ENCODE measurements around the gene GPC6. TPM values are rescaled to one million over a fixed set of nuclear protein-coding genes. Genes with fewer than 3 reads are reported as not detected.

The GPC6 gene
- polyA plus RNA-seq, 4 donors: 47.9 to 66.1 (median 61.3) TPM

- no peak for DNase-seq (ENCODE audit: low read depth in 4 of 4, low spot score in 2 of 4)
These were observed 40.1 kb downstream of the GPC6 start for GRCh38 chr13:93266681-93267080.

DNA sequence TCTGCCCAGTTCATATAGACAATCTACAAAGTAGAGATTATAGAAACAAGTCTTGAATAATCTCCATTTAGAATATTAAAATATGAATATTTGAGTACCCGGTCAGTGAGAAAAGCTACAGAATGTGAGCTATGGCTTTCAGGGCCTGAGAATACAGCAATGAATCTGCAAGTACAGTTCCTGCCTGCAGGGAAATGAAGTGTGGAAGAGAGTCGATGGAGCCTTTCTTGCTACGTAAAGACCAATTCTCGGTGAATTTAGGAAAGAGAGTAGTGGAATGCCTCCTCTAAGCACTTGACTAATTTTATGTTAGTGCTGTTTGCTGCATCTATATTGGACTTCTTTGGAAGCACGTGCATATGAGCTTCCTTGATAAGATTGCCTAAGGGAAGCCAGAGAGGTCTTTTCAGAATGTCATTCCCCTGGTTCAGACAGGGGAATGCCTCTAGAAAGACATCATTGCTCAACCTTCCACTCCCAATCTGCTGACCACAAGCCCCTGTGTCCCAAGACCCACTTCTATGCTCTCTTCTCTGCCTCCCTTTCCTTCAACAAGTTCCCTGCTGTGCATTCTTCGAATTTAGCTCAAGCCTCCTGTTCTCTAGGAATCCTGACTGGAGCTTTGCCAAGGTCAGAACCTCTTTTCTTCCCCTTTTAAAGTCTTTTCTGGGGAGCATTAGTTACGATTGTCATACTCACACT, 41.9 kb downstream of the GPC6 start:
- no peak for DNase-seq (ENCODE audit: low read depth in 4 of 4, low spot score in 2 of 4)

DNA sequence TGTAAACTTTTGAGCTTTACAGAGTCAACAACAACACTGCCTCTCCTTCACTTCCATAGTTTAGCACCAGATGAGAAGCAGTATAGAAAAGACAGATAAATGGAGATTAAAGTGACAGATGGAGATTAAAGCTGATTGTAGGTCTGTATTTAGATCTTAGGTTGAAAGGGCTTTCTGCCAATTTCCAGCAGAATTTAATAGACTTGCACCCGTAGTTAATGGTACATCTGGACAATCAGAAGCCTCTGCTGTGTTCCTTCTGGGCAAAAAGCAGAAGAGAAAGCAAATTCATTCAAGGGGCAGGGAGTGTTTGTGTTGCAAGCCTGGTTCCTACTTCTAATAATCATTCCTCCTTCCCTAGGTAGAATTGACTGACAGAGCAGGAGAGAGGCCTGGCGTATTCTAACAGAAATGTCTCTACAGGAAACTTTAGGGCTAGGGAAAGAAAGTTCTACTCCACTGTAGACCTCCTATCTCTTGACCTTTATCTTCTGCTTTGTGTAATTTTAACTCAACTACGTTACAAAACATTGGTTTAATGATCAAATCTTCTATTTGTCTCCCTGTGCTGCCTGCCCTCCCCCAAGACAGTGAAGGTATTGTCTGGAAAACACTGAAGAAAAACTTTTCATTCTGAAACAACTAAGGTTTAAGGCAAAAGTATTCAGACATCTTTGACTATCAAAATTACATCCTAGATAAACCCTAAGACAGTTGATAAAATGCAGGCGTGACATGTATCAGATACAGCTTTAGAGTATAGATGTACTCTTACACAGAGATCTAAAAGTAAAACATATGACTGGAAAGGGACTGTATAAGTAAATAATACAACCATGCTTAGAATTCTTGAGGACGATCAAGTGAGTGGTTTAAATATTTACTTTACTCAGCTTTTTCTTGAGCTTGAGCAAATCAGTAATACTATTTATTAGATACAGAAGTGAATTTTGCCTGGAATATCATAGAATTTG, 44.4 kb downstream of the GPC6 start:
- DNase-seq (ENCODE audit: low read depth in 4 of 4, low spot score in 2 of 4): no peak

- no peak for DNase-seq (ENCODE audit: low read depth in 4 of 4, low spot score in 2 of 4)
These were observed 53.4 kb downstream of the GPC6 start for GRCh38 chr13:93279982-93280381.

DNA sequence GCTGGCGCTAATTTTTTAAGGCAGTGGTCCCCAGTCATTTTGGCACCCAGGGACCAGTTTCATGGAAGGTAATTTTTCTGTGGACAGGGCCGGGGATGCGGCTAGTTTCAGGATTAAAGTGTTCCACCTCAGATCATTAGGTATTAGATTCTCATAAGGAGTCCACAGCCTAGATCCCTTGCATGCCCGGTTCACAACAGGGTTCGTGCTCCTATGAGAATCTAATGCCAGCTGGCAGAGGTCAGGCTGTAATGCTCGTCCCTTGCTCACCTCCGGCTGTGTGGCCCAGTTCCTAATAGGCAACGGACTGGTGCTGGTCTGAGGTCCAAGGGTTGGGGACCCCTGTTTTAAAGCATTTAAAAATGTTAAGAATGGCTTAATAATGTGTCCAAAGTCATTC, 54.1 kb downstream of the GPC6 start:
- no peak for DNase-seq (ENCODE audit: low read depth in 4 of 4, low spot score in 2 of 4)

GRCh38 chr13:93283255-93283654, 56.6 kb downstream of the GPC6 start:
- no peak for DNase-seq (ENCODE audit: low read depth in 4 of 4, low spot score in 2 of 4)

- DNase-seq (ENCODE audit: low read depth in 4 of 4, low spot score in 2 of 4): no peak
These were observed 57.5 kb downstream of the GPC6 start for GRCh38 chr13:93284064-93284463.

DNA sequence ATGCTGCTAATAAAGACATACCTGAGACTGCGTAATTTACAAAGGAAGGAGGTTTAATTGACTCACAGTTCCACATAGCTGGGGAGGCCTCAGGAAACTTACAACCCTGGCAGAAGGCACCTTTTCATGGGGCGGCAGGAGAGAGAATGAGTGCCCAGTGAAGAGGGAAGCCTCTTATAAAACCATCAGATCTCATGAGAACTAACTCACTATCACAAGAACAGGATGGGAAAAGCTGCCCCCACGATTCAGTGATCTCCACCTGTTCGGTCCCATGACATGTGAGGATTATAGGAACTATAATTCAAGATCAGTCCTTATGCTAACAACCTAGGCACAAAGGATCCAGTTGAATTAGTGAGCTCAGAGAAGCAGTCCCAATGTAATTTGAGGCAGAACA, 59.4 kb downstream of the GPC6 start:
- DNase-seq (ENCODE audit: low read depth in 4 of 4, low spot score in 2 of 4): no peak

GRCh38 chr13:93289053-93289452, 62.4 kb downstream of the GPC6 start:
- DNase-seq (ENCODE audit: low read depth in 4 of 4, low spot score in 2 of 4): no peak

GRCh38 chr13:93289842-93290241, 63.2 kb downstream of the GPC6 start:
- DNase-seq (ENCODE audit: low read depth in 4 of 4, low spot score in 2 of 4): no peak

GRCh38 chr13:93290503-93290902, 63.9 kb downstream of the GPC6 start:
- no peak for DNase-seq (ENCODE audit: low read depth in 4 of 4, low spot score in 2 of 4)

DNA sequence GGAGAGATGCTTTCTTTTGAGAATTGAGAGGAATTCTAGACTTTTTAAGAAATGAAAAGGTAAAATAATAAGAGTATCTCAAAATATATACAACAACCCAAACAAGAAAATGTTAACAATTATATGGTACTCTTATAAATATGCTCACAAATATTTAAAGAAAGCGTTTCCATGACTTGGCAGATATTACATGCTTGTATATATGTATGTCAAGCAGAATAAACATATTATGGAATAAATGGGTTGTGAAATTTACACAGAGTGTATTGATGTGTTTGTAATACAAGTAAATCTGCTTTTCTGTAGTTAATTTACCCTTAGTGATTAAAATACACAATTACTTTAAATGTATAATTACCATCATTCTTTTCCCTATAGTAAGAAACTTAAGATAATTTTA, 65.8 kb downstream of the GPC6 start:
- DNase-seq (ENCODE audit: low read depth in 4 of 4, low spot score in 2 of 4): no peak

- no peak for DNase-seq (ENCODE audit: low read depth in 4 of 4, low spot score in 2 of 4)
These were observed 67.1 kb downstream of the GPC6 start for GRCh38 chr13:93293710-93294109.

- no peak for DNase-seq (ENCODE audit: low read depth in 4 of 4, low spot score in 2 of 4)
These were observed 70.0 kb downstream of the GPC6 start for GRCh38 chr13:93296584-93296983.

- no peak for DNase-seq (ENCODE audit: low read depth in 4 of 4, low spot score in 2 of 4)
These were observed 72.1 kb downstream of the GPC6 start for GRCh38 chr13:93298713-93299112.

DNA sequence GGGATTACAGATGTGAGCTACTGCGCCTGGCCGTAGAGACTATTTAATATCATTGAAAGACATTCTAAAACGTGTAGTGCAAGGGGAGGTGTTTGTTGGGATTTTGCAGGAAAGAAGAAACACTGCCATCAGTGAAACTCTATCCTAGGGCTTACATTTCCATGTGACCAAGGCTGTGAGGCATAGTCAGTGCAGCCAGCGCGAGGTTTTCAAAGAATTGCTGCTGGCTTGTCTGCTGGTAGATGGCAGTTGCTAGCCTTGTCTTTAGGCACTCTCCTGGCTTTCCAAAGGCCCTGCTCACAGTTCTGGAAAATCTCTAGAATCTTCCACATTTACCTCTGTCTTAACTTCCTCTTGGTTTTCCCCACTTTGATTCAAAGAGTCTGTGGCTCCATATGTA, 77.5 kb downstream of the GPC6 start:
- DNase-seq (ENCODE audit: low read depth in 4 of 4, low spot score in 2 of 4): no peak

DNA sequence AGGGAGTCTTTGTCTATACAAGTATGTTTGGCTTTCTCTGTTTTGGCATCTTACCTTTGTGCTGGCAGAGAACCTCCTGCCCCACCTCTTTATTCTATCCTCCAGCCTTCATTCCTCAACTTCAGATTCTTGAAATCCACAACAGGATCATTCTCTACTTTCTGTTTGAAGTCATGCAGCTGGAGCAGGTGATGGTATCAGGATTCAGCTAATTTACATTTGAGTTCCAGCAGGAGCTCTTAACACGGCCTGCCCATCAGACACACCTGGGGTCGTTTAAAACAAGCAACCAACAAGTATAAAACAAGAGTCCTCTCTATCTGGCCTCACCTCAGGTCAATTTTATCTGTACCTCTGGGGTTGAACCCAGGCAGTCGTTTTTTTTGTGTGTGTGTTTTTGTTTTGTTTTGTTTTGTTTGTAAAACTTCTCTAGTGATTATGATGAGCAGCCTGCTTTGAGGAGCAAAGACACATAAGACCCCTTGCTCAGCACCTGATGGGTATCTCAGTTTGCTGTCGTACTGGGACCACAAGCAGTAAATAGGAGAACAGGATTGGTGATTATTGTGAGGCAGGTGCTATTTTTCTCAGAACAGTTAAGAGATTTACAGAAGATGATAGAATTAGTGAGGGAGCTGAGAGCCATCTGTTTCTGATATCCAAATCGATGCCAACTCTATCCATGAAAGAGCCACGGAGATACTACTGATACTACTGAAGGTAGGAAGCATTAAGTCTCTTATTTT, 78.4 kb downstream of the GPC6 start:
- DNase-seq (ENCODE audit: low read depth in 4 of 4, low spot score in 2 of 4): no peak

DNA sequence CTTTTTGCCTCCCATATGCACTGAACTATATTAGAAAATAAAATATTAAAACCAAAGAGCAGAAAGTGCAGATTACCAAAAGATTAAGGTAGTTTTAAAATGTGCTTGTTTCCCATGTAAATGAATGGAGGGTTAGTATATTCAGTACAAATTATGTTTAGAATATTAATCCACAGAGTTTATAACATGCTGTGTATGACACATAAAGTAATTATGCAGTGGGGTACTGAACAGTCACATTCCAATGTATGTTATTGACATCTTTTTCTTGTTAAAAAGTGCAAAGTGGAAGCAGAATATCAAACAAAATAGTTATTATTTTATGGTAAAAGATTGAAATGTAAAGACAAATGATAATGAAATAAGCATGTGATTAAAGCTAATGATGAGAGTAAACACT, 79.3 kb downstream of the GPC6 start:
- DNase-seq (ENCODE audit: low read depth in 4 of 4, low spot score in 2 of 4): no peak

GRCh38 chr13:93307136-93307535, 80.5 kb downstream of the GPC6 start:
- DNase-seq (ENCODE audit: low read depth in 4 of 4, low spot score in 2 of 4): no peak

DNA sequence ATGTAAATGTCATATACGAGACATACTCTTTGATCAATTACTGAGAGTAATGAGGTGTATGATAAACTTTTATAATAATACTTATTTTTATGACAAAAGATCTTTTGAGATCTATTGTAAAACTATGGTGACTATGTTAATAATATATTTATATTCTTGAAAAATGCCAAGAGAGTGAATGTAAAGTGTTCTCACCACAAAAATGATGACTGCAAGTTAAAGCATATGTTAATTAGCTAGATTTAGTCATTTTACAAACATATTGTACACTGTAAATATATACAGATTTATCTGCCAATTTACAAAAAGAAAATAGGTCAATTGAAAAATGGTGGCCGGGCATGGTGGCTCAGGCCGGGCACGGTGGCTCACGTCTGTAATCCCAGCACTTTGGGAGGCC, 81.0 kb downstream of the GPC6 start:
- DNase-seq (ENCODE audit: low read depth in 4 of 4, low spot score in 2 of 4): no peak

- no peak for DNase-seq (ENCODE audit: low read depth in 4 of 4, low spot score in 2 of 4)
These were observed 83.4 kb downstream of the GPC6 start for GRCh38 chr13:93309886-93310523.
